ENCODE results near the gene MEGF11. TPM values are rescaled to one million over a fixed set of nuclear protein-coding genes. Genes with fewer than 3 reads are reported as not detected.
"Not testable (repeated sequence)": the region's sequence is repeated elsewhere in the genome, so short reads cannot be mapped to it uniquely, and the experiment has no call there.

The MEGF11 gene
- polyA plus RNA-seq, 1 of the 3 experiments (the other 2 are of a cell fraction) = not detected

- Histone ChIP-seq H3K4me3 (ENCODE audit: low read depth in 2 of 2, low read length in 1 of 2) (no peak overlapping the region), H3K9me2 (no peaks in the 10 kb centered on the region), H3K4me2 (no peak overlapping the region), H3K4me1 (ENCODE audit: control insufficient read depth in 1 of 2, insufficient read depth in 2 of 2, low read depth in 1 of 2, low read length in 1 of 2) (no peaks in the 10 kb centered on the region), H4K20me1 (ENCODE audit: insufficient read depth) (no peaks in the 10 kb centered on the region), H3F3A (replicated peaks; ENCODE audit: insufficient read depth) (no peaks in the 10 kb centered on the region), H3K9me3 (no peaks in the 10 kb centered on the region), H3K27ac (ENCODE audit: low read depth in 2 of 2, low read length in 1 of 2) (no peak overlapping the region), H3K36me3 (replicated peaks in 1 of 2; ENCODE audit: control insufficient read depth in 1 of 2, insufficient read depth in 2 of 2, low read length in 1 of 2) (no peaks in the 10 kb centered on the region), H3K9ac (no peak overlapping the region), H3K79me2 (ENCODE audit: insufficient read depth) (no peaks in the 10 kb centered on the region), H2AFZ (ENCODE audit: low read depth) (no peak overlapping the region), H3K27me3 (ENCODE audit: insufficient read depth) (no peaks in the 10 kb centered on the region)
- POLR2A ChIA-PET = no interaction called here
- CTCF ChIA-PET = no interaction called here
- WGBS (ENCODE audit: low lambda C conversion rate) = 49% methylated on average over 6 of the region's 6 CpGs
- no peak for DNase-seq
- TF ChIP-seq FOXM1 (IDR thresholded peaks at IDR 0.05; ENCODE audit: low read depth) (no peak), POLR2AphosphoS5 (IDR thresholded peaks at IDR 0.05; ENCODE audit: low read depth, low read length) (no peak), USF1 (IDR thresholded peaks at IDR 0.05; ENCODE audit: borderline replicate concordance, low read depth) (no peak), GATA2 (CRISPR knock-in tag; IDR thresholded peaks at IDR 0.05) (no peak), CHD2 (IDR thresholded peaks at IDR 0.05; ENCODE audit: low read length, partially characterized antibody) (no peak), USF2 (IDR thresholded peaks at IDR 0.05; ENCODE audit: borderline replicate concordance, low read depth, low read length) (no peak), REST (IDR thresholded peaks at IDR 0.05; ENCODE audit: low read depth, low read length) (peak; percentile 97)
Observed at GRCh38 chr15:66004618-66005262, 248.8 kb downstream of the MEGF11 start.

GRCh38 chr15:66003129-66003528, 250.4 kb downstream of the MEGF11 start:
- H3K79me2 ChIP-seq (ENCODE audit: insufficient read depth); H3K27me3 ChIP-seq (ENCODE audit: insufficient read depth); H3K9me3 ChIP-seq; H2AFZ ChIP-seq (ENCODE audit: low read depth); H3K9ac ChIP-seq; H3K27ac ChIP-seq (ENCODE audit: low read depth in 2 of 2, low read length in 1 of 2); DNase-seq; CTCF ChIA-PET; H3K9me2 ChIP-seq; H3K4me3 ChIP-seq (ENCODE audit: low read depth in 2 of 2, low read length in 1 of 2); H3K36me3 ChIP-seq (replicated peaks in 1 of 2; ENCODE audit: control insufficient read depth in 1 of 2, insufficient read depth in 2 of 2, low read length in 1 of 2); H3K4me1 ChIP-seq (ENCODE audit: control insufficient read depth in 1 of 2, insufficient read depth in 2 of 2, low read depth in 1 of 2, low read length in 1 of 2); H4K20me1 ChIP-seq (ENCODE audit: insufficient read depth); H3K4me2 ChIP-seq; H3F3A ChIP-seq (replicated peaks; ENCODE audit: insufficient read depth): not testable (repeated sequence)
- WGBS (ENCODE audit: low lambda C conversion rate) = 68% methylated on average over 4 of the region's 4 CpGs
- POLR2A ChIA-PET = interaction anchor here (0.7 kb wide), 1 partner anchor 22 kb away, joined by 3 read pairs; no protein-coding TSS in a partner anchor
